DOHH2 (cell line): ENCODE measurements around the gene FBXL17.

Experiments used
- EZH2phosphoT487 ChIP-seq: fragments of 200-600 bp; sonication (generic); IDR thresholded peaks from 2 replicates; pipeline ENCODE4 v1.6.1; 2017; ENCODE audit warnings: borderline replicate concordance, mild to moderate bottlenecking, antibody characterized with exemption, low read length, moderate library complexity, mixed read lengths
- TF ChIP-seq, protein P1 (sequence below): fragments of 200-600 bp; sonication (generic); IDR thresholded peaks from one replicate; pipeline ENCODE4 v1.5.1; 2014; ENCODE audit warnings: antibody characterized with exemption, mild to moderate bottlenecking, low read depth, low read length; ENCODE audit not compliant: poor library complexity, severe bottlenecking

DNA sequence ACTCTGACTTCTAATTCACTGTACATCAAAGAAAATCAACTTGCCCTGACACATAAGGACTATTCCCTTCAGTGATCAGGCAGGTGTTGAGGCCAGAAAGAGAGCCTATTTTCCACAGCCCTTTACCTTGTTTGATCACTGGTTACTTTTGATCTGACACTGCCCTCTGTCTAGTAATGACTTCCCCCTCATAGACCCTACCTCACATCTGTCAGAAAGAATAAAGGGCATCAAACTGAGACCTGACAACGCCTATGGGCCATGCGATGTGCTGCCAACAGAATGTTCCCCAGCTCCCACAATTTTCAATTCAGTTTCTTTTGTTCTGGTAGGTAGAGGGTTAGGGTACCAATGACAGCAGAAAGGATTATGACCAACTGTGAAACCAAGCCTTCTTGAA is 47.7 kb downstream of the FBXL17 start:
- TF ChIP-seq, protein P1, sequence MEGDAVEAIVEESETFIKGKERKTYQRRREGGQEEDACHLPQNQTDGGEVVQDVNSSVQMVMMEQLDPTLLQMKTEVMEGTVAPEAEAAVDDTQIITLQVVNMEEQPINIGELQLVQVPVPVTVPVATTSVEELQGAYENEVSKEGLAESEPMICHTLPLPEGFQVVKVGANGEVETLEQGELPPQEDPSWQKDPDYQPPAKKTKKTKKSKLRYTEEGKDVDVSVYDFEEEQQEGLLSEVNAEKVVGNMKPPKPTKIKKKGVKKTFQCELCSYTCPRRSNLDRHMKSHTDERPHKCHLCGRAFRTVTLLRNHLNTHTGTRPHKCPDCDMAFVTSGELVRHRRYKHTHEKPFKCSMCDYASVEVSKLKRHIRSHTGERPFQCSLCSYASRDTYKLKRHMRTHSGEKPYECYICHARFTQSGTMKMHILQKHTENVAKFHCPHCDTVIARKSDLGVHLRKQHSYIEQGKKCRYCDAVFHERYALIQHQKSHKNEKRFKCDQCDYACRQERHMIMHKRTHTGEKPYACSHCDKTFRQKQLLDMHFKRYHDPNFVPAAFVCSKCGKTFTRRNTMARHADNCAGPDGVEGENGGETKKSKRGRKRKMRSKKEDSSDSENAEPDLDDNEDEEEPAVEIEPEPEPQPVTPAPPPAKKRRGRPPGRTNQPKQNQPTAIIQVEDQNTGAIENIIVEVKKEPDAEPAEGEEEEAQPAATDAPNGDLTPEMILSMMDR, result no peak
- no peak for TF ChIP-seq EZH2phosphoT487
